HG03175 (cell line): ENCODE data around the gene MLXIPL.
"Not testable (repeated sequence)": the region's sequence is repeated elsewhere in the genome, so short reads cannot be mapped to it uniquely, and the experiment has no call there.

Source experiments
- ATAC-seq: cut with Tn5 transposase; IDR thresholded peaks from one replicate; pipeline ENCODE4 v1.9.1; 2021; ENCODE audit warnings: mild to moderate bottlenecking, moderate library complexity; ENCODE audit not compliant: unreplicated experiment

The MLXIPL gene, protein sequence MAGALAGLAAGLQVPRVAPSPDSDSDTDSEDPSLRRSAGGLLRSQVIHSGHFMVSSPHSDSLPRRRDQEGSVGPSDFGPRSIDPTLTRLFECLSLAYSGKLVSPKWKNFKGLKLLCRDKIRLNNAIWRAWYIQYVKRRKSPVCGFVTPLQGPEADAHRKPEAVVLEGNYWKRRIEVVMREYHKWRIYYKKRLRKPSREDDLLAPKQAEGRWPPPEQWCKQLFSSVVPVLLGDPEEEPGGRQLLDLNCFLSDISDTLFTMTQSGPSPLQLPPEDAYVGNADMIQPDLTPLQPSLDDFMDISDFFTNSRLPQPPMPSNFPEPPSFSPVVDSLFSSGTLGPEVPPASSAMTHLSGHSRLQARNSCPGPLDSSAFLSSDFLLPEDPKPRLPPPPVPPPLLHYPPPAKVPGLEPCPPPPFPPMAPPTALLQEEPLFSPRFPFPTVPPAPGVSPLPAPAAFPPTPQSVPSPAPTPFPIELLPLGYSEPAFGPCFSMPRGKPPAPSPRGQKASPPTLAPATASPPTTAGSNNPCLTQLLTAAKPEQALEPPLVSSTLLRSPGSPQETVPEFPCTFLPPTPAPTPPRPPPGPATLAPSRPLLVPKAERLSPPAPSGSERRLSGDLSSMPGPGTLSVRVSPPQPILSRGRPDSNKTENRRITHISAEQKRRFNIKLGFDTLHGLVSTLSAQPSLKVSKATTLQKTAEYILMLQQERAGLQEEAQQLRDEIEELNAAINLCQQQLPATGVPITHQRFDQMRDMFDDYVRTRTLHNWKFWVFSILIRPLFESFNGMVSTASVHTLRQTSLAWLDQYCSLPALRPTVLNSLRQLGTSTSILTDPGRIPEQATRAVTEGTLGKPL

DNA sequence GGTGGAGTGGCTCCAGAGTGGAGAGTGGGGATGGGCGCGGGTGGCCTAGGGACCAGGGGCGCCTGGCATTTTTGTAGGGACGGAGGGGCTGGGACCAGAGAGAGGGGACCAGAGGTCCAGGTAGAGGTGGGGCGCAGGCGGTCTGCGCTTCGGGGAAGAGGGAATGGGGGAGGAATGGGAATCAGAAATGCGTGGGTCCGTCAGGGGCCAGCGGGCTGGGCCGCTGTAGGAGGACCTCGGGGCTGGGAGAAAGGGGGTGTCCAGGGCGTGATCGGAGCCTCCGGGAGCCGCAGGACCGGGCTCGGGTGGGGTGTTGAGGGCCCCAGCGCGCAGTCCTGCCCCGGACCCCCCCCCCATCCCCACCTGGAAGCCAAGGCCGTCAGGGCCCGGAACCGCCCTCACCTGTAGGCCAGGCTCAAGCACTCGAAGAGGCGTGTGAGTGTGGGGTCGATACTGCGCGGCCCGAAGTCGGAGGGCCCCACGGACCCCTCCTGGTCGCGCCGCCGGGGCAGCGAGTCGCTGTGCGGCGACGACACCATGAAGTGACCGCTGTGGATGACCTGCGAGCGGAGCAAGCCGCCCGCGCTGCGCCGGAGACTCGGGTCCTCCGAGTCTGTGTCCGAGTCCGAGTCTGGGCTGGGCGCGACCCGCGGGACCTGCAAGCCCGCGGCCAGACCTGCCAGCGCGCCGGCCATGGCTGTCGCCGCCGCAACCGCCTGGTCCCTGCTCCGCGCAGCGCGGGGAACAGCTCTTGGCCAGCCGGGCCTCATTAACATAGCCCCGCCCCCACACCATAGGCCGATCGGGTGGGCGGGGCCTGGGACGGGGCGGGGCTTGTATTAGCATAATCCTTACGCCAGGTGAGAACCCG lies at the start of gene MLXIPL:
TSS of gene MLXIPL (minus strand) at position 725 of the 871 bp plus-strand sequence. CDS start at position 695, 30 bp downstream.
- no peak for ATAC-seq

DNA sequence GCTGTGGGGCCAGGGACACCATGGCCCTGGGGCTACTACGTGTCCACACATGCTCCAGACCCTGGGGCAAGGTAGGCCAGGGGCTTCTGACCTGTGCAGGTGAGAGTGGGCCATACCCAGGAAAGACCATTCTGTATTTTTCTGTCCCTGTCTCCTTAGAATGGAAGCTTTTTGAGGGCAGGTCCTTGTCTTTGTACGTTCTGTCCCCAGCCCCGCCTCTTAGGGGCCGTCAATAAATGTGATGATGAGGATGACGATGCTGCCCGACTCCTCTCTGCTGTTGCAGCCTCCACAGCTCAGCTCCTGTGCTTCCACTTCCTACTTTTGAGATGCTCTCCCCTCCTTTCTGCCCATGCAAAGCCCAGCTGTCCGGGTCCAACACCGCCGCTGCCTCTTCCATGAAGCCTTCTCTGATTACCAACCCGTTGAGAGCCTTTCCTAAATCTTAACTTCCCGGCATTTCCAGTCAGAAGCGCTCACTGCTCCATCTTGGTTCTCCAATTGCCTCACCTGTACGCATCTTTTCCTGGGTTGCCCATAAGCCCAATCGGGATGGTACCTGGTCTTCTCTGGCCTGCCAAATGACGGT lies 47.6 kb upstream of the MLXIPL start:
- no peak for ATAC-seq

- ATAC-seq, result no peak
Measured at GRCh38 chr7:73671322-73671661, 47.0 kb upstream of the MLXIPL start.

- no peak for ATAC-seq
Measured at GRCh38 chr7:73669858-73670385, 45.6 kb upstream of the MLXIPL start.

GRCh38 chr7:73669288-73669701 lies 45.0 kb upstream of the MLXIPL start:
- ATAC-seq, result no peak

DNA sequence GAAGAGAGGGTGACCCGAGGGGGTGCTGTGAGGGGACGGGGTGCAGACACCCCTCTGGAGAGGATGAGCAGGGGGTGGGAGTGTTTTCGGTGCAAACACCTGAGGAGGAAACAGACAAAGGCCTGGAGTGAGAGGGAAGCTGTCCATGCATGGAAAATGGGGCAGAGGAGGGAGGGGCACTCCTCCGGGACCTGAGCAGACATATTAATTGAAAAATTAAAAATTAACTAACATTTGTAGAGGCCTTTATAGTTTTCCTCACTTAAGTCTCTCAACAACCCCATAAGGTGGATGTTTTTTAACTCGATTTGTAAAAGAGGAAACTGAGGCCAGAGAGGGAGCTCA lies 44.5 kb upstream of the MLXIPL start:
- no peak for ATAC-seq

GRCh38 chr7:73668103-73668885 lies 44.0 kb upstream of the MLXIPL start:
- ATAC-seq, result no peak

- peak; percentile 91 for ATAC-seq
Measured at GRCh38 chr7:73667344-73668102, 43.2 kb upstream of the MLXIPL start, which contains the start of gene VPS37D. Gene VPS37D, plus strand, starts transcription at chr7:73667831. Its CDS starts 128 bp downstream, at chr7:73667959.

GRCh38 chr7:73663033-73663432 lies 38.7 kb upstream of the MLXIPL start:
- no peak for ATAC-seq

- not testable (repeated sequence) for ATAC-seq
Measured at GRCh38 chr7:73660594-73660993, 36.3 kb upstream of the MLXIPL start.

- ATAC-seq, result no peak
Measured at GRCh38 chr7:73659983-73660382, 35.7 kb upstream of the MLXIPL start.

DNA sequence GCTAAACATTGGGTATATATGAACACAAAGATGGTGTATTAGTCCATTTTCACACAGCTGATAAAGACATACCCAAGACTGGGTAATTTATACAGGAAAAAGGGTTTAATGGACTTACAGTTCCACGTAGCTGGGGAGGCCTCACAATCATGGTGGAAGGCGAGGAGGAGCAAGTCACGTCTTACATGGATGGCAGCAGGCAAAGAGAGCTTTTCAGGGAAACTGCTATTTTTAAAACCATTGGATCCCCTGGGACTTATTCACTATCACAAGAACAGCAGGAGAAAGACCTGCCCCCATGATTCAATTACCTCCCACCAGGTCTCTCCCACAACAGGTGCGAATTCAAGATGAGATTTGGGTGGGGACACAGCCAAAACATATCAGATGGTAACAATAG lies 31.0 kb upstream of the MLXIPL start:
- not testable (repeated sequence) for ATAC-seq

DNA sequence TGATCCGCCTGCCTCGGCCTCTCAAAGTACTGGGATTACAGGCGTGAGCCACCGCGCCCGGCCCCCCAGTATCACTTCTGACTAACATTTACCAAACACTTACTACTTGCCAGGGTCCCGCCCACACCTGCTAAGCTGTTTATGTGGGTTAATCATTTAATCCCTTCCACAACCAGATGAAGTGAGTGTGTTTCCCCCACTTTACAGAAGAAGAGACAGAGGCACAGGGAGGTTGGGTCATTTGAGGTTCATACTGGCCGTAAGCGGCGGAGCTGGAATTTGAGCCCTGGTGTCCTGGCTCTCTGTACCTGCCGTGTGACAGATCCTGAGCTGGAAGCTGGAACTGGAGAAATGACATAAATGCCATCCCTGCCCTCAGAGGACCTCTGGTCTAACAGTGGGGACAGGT lies 28.2 kb upstream of the MLXIPL start:
- no peak for ATAC-seq

DNA sequence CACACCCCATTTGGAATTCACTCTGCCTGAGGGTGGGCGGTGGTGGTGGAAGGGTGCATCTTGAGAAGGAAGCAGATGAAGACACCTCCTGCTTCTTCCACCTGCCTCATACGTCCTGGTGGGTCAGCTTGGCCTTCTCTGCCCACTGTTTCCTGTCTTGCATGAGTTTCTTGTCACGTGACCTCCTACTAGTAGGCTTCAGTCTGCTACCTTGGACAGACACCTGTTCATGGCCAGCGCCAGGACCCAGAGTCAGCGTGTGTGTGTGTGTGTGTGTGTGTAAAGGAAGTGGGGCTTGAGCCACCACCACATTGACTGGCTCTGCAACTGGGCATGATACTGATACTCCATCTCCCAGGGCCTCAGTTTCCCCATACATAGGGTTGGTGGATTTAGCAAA lies 26.2 kb upstream of the MLXIPL start:
- ATAC-seq, result no peak

DNA sequence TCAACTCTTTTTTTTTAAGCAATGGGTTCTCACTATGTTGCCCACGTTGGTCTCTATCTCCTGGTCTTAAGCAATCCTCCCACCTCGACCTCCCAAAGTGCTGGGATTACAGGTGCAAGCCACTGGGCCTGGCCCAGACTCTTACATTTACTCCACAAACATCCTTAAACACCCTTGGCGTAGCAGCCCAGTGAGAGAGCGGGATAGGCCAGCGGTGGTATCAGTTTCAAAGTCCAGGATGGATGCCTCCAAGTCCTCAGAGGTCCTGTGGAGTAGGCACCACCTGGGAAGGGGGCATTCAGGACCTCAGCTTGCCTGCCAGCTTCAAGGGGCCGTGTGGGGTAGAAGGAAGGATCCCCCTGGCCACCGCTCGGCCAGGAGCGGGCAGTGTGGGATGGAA lies 25.3 kb upstream of the MLXIPL start:
- ATAC-seq, result no peak

GRCh38 chr7:73648593-73649332 lies 24.4 kb upstream of the MLXIPL start:
- no peak for ATAC-seq

DNA sequence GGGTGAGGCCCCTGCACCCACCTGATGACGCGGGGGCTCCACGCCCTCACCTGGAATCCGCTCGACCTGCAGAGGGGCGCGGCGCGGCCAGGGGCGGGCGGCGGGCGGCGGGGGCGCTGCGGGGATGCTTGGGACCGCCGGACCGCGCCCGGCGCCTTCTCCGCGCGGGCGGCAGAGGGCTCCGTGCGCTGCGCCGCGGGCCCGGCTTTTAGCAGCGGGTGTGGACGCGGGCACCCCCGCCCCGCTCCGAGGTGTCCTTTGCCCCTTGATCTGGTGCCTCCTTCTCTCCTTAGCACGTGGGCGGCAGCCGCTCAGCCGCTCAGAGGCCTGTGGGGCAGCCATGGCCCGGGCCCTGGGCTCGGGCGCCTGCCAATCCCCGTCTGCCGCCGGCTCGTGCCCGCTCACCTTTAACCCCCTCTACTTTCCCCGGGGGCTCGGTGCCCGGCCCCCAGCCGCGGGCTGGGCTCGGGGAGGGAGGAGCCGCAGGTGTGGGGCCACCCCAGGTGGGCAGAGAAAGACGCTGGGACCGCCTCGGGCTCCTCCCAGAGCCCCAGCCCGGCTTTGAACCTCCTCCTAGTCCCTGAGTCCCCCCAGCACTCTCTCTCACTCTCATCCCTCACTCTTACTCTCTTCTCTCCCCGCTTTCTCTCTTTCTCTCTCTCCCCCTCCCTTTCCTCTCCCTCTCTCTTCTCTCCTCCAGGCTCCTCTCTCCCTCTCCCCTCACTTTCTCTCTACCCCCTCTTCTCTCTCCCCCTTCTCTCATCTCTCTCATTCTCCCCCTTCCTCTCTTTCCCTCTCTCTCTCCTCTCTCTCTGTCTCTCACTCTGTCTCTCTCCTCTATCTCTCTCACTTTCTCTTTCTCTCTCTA lies 23.6 kb upstream of the MLXIPL start:
- ATAC-seq, result no peak
